ENCODE data around the gene GNG5.
A peak's percentile ranks its signal among the peaks of the same experiment; 100 is the strongest.
"Not testable (repeated sequence)": the region's sequence is repeated elsewhere in the genome, so short reads cannot be mapped to it uniquely, and the experiment has no call there.

Gene GNG5

DNA sequence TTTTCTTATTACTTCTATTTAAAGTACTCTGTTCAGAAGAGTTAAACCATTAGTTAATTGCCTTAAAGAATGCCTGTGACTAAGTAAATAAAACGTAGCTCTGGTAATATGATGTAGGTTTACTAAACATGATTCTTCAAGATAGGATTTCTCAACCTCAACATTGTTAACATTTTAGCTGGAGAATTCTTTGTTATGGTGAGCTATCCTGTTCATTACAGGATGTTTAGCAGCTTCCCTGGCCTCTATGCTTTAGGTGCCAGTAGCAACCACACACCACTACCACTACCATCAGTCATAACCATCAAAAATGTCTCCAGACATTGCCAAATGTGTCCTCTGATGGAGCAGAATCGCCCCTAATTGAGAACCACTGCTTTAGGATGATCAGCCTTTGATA, 16.6 kb downstream of the GNG5 start:
- no peak for DNase-seq (ENCODE audit: low read depth in 2 of 2, low spot score in 1 of 2)

DNA sequence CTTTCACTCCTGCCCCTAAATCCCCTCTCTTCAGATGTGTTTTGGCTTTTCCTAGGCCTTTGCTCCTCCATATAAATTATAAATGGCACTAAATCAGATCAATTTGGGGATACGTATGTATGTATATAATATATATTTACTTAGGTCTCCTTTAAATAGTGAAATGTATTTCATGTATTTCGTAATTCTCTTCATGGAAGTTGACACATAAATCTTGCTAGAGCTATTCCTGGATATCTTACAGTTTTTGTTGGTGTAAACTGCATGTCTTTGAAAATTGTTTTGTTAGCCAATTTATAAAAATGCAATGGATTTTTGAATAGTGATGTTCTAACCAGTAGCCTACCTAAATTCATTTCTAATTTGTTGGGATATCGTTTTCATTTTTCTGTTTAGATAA, 18.3 kb downstream of the GNG5 start:
- no peak for DNase-seq (ENCODE audit: low read depth in 2 of 2, low spot score in 1 of 2)

DNA sequence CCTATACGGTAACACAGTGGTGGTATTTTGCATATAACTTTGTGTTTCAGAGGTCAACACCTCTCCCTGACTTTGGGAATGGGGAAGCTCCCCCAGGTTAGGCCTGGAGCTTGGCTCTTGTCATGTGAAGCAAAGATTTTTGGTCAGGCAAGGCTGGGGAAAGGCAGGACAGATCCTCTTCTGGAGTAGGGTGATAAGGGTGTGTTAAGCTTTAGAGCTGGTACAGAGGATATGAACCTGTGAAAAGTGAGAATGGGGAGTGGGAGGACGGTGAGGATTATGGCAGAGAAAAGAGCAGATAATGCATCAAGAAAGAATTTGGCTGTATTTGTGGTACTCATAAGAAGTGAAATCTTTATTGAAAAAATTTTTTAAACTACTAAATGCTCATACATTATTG, 25.1 kb downstream of the GNG5 start:
- DNase-seq (ENCODE audit: low read depth in 2 of 2, low spot score in 1 of 2), result no peak

DNA sequence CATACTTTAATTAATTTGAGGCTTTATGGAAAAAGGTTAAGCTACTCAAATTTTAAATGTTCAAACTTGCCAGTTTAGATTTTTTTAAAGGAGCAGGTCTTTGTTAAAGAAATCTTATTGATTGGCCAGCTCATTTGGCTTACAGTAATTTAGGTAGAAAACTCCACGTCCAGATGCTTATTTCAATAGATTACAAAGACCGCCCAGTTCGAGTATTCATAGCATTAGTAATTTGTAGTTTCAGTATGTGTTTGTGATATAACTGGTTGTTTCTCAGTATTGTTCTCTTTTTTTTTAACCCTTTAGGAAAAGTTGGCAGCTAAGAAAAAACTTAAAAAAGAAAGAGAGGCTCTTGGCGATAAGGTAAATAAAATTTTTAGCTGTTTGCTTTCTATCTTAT, 25.7 kb downstream of the GNG5 start:
- no peak for DNase-seq (ENCODE audit: low read depth in 2 of 2, low spot score in 1 of 2)

DNA sequence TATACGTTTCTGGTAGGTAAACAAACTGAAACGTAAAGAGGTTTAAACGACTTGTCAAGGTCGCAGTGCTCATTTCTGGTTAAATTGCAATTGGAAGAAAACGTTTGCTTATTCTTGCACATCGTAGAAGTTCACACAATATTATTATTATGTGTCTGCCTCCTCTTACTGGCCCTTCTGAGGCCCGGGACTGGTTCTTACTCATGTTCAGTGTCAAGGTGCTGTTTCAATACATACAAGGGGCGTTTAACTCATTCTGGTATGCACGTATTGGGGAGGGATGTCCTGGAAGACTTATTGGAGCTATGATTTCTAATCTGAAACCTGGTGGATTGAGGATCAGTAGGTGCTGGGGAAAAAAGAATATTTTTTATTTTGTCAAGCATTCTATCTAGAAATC, 26.4 kb downstream of the GNG5 start:
- no peak for DNase-seq (ENCODE audit: low read depth in 2 of 2, low spot score in 1 of 2)

DNA sequence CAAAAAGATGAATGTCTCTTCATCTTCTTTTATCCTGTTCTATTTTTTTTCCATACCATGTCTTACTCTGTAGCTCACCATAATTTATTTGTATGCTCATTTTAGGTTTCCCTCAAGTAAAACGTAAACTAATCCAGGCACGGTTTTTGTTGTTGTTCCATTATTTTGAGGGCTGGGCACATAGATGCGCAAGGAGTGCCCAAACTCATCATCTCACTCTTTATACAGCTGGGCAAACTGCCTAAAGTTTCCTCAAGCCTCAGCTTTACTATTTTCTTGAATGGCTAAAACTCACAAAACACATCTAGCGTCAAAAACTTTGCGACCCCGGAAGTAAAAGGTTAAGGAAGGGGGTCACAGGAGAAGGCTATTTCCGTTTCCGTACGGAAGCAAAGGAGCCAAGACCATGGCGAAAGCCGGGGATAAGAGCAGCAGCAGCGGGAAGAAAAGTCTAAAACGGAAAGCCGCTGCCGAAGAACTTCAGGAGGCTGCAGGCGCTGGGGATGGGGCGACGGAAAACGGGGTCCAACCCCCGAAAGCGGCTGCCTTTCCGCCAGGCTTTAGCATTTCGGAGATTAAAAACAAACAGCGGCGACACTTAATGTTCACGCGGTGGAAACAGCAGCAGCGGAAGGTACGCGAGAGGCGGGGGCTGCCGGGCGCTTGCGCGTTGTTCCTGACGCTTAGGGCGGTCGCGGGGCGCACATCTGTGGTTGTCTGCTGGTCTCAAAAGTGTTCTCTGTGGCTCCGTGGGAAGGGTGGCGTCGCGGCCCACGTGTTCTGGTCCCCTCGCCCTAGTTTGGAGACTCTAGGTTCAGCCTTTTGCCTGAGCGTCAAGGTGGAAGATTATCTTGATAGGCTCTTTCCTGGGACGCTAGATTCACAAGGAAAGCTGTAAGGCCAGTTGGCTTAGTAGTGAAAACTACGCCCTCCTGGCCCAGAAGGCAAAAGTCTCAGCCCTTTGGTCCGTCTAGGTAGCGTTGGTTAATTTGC, 27.2 kb downstream of the GNG5 start, which contains the start of gene RPF1:
TSS of gene RPF1 (plus strand) at position 391 of the 993 bp plus-strand sequence. CDS start at position 407, 16 bp downstream.
- DNase-seq (ENCODE audit: low read depth in 2 of 2, low spot score in 1 of 2), result peak; percentile 61 to 63

DNA sequence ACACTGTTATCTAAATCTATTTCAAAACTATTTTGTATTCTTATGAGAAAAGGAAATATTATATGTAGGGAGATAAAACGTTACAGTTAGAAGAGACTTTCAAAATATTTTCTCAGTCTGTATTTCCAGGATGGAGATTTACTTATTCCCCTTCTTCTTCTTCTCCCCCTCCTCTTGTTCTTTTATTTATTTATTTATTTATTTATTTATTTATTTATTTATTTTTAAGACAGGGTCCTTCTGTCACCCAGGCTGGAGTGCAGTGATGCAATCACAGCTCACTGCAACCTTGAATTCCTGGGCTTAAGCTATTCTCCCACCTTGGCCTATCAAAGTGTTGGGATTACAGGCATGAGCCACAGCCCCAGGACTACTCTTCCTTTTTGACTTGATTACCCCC, 30.2 kb downstream of the GNG5 start:
- no peak for DNase-seq (ENCODE audit: low read depth in 2 of 2, low spot score in 1 of 2)

DNA sequence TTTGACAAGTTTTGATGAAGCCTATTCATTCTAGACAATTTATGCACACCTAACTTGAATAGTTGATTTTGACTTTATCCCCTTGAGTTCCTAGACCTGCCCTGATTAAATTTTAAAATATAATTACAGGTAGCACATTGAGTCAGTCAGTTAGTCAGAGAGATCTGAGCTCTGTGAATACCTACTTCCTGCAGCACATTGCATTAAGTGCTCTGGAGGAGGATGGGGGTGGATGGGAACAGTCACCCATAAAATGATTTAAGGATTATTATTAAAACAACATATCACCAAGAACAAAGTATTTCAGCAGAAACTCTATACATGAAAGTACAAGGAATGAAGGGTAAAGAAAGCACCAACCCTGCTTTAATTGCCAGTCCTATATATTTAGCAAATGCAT, 39.1 kb downstream of the GNG5 start:
- DNase-seq (ENCODE audit: low read depth in 2 of 2, low spot score in 1 of 2), result no peak

DNA sequence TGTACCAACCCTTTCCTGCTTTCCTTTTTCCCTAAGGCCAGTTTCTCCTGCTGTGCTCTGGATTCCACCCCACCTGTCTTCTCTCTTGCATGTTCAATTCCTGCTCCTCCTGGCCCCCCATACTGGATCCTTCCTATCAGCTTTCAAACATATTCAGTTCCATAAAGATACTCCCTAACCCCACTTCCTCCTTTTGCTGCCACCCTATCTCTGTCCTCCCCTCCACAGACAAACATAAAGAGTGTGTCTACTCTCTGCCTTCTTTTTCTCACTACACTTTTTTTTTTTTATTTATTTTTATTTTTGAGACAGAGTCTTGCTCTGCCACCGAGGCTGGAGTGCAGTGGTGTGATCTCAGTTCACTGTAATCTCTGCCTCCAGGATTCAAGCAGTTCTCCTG, 44.3 kb downstream of the GNG5 start:
- DNase-seq (ENCODE audit: low read depth in 2 of 2, low spot score in 1 of 2), result no peak

DNA sequence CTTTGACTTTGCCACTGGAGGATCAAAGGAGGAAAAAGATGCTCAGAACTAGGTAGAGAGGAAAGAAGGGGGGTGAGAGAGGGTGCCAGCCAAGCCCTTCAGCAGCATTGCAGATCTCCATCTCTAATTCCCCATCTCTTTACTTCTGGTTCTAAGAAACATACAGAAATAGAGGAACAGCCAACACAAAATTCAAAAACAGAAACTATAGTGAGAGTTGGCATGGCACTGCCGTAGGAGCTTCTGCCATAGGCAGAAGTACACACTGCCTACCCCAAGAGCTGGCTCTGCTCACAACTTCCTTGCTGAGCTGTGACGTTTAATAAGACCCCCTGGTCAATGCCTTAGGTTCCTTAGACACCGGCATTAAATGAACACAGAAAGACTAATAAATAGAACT, 53.9 kb downstream of the GNG5 start:
- no peak for DNase-seq (ENCODE audit: low read depth in 2 of 2, low spot score in 1 of 2)

DNA sequence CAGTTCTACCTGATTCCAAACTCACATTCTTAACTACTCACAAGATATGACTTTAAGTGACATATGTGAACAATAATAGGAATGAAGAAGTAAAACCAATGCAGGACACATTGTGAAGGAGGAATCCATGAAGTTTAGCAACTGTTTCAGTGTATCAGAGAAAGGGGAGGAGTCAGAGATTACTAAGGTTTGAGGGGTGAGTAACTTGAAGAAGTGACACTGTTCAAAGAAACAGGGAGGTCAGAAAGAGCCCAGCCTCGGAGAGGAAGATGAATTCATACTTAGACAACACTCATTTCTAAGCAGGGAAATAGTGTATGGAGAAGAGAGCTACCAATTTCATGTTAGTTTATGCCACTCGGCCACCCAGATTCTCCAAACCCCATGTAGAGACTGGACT, 55.5 kb downstream of the GNG5 start:
- DNase-seq (ENCODE audit: low read depth in 2 of 2, low spot score in 1 of 2), result no peak

DNA sequence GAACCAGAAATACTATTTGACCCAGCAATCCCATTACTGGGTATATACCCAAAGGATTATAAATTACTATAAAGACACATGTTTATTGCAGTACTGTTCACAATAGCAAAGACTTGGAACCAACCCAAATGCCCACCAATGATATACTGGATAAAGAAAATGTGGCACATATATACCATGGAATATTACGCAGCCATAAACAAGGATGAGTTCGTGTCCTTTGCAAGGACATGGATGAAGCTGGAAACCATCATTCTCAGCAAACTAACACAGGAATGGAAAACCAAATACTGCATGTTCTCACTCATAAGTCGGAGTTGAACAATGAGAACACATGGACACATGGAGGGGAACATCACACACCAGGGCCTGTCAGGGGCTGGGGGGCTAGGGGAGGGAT, 57.7 kb downstream of the GNG5 start:
- not testable (repeated sequence) for DNase-seq (ENCODE audit: low read depth in 2 of 2, low spot score in 1 of 2)
